Mesothelial cell of epicardium (in vitro differentiated cells): ENCODE results near the gene TRIM31. TPM values are rescaled to one million over a fixed set of nuclear protein-coding genes. Genes with fewer than 3 reads are reported as not detected.

Experiments
- DNase-seq, 2 experiments: peaks; one replicate each; pipeline ENCODE4 v3.0.0; 2021; ENCODE audit warnings: low spot score in 2 of 2; ENCODE audit not compliant: unreplicated experiment in 2 of 2
- H3K27ac Mint-ChIP-seq: 2 replicates; pipeline ENCODE4 v1.8.0; 2021; ENCODE audit warnings: mixed read lengths
- H3K27me3 Mint-ChIP-seq: 2 replicates; pipeline ENCODE4 v1.8.0; 2021; ENCODE audit warnings: low read depth, mixed read lengths
- H3K36me3 Mint-ChIP-seq: 2 replicates; pipeline ENCODE4 v1.8.0; 2021; ENCODE audit warnings: mixed read lengths
- H3K4me1 Mint-ChIP-seq: 2 replicates; pipeline ENCODE4 v1.8.0; 2021; ENCODE audit warnings: mixed read lengths
- H3K4me3 Mint-ChIP-seq: 2 replicates; pipeline ENCODE4 v1.8.0; 2021; ENCODE audit warnings: mild to moderate bottlenecking, moderate library complexity, mixed read lengths
- H3K9me3 Mint-ChIP-seq: 2 replicates; pipeline ENCODE4 v1.8.0; 2021; ENCODE audit warnings: mixed read lengths
- CTCF ChIP-seq: fragments of 200-600 bp; sonication (generic); IDR thresholded peaks from one replicate; pipeline ENCODE4 v1.5.0; 2021; ENCODE audit warnings: antibody characterized with exemption; ENCODE audit not compliant: unreplicated experiment
- total RNA-seq: library from RNA; stranded (reverse); gene quantifications from 3 replicates; pipeline ENCODE4 v1.2.1, GENCODE V29; 2021

Gene TRIM31
- total RNA-seq, 1 donor from 2014 or later: not detected

DNA sequence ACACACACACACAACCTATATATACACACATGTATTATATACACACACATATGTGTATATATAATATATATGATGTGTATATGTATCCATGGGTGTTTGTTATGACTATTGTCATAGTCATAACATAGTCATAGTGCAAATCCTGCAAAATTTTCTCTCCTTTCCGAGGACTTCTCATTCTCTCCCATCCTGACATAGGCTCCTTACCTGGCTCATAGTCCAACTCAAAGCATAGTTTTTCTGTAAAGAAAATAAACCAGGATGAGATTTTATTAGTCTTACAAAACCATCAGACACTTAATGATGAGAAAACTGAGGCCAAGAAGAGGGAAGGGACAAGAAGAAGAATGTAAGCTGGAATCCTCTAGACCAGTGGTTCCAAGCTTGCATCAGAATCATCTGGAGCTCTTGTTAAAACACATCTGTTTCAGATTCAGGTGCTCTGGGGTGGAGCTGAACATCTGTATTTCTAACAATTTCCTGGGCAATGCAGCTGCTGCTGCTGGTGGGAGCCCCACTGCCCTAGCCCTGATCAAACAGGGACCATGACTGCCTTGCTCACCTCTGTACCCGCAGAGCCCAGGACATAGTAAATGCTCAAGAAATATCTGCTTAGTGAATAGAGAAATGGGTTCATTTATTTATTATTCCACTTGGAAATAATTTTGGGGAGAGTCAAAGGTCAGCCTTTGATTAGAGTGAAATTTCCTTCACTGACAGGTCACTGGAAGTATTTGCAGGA, 42.8 kb upstream of the TRIM31 start:
- no peak overlapping the region for H3K4me3 Mint-ChIP-seq
- no peaks in the 10 kb centered on the region for H3K36me3 Mint-ChIP-seq
- H3K27ac Mint-ChIP-seq: no peak overlapping the region
- no peaks in the 10 kb centered on the region for H3K9me3 Mint-ChIP-seq
- H3K4me1 Mint-ChIP-seq: peaks cover 17% of the 10 kb centered on the region
- DNase-seq: no peak
- TF ChIP-seq CTCF: no peak
- peaks cover 80% of the 10 kb centered on the region for H3K27me3 Mint-ChIP-seq

DNA sequence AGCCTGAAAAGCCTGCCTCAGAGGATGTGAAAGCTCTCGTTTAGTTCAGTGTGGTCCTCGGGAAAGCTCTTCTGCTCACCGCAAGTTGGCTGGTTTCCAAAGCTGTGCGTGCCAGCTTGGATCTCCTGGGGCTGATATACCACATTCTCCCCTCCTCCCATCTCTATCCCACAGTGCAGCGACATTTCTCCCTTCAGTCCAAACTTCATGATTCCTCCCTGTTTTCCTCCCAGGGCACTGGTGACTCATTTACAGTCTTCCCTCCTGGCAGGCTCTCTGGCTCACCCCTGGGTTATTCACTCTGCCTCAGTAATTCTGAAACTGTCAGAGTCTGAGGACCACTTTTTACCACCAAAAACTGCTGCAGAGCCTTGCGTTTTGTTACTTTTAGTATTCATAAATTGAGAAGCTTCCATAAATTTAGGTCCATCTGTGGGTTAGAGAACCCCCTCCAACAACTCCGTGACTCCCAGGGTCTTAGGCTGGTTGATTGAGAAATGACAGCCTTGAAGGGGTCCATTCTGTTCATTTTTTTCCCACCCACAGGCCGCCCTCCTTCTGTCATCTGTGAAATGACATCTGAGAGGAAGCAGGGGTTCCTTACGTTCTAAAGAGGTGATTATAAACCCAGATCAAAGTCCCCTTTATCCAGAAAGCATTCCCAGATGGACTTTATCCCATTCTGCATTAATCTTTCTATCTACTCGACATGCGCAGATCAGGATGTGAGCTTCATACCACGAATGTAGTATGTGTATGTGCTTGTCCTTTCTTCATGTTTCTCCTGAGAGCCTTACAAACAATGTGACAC, 42.0 kb upstream of the TRIM31 start:
- Mint-ChIP-seq H3K4me3 (no peak overlapping the region), H3K4me1 (peaks cover 17% of the 10 kb centered on the region), H3K27me3 (peaks cover 80% of the 10 kb centered on the region), H3K9me3 (no peaks in the 10 kb centered on the region), H3K27ac (no peak overlapping the region), H3K36me3 (no peaks in the 10 kb centered on the region)
- DNase-seq: no peak
- TF ChIP-seq CTCF: no peak

DNA sequence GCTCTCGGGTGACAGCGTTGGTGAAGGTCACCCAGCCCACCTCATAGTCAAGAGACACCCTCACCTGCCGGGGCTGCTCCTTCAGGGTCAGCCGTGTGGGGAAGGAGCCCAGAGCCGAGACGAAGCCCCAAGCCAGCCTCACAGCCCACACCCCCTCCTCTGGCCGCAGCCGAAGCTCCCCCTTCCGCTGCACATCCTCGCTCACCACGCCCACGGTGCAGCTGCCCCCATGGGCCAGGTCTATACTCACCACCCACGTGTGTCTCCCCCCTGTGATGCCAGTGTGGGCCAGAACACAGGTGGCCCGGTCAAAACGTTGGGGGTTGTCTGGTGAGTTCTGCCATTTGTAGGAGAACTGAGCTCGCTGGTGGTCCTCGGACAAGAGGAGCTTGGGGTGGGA, 41.2 kb upstream of the TRIM31 start:
- H3K4me1 Mint-ChIP-seq: peaks cover 17% of the 10 kb centered on the region
- no peak overlapping the region for H3K27ac Mint-ChIP-seq
- TF ChIP-seq CTCF: no peak
- H3K27me3 Mint-ChIP-seq: peaks cover 72% of the 10 kb centered on the region
- no peaks in the 10 kb centered on the region for H3K36me3 Mint-ChIP-seq
- H3K4me3 Mint-ChIP-seq: no peak overlapping the region
- no peaks in the 10 kb centered on the region for H3K9me3 Mint-ChIP-seq
- DNase-seq: no peak

- TF ChIP-seq CTCF: no peak
- H3K27me3 Mint-ChIP-seq: peaks cover 70% of the 10 kb centered on the region
These were observed 40.2 kb upstream of the TRIM31 start for GRCh38 chr6:30152910-30153610.

DNA sequence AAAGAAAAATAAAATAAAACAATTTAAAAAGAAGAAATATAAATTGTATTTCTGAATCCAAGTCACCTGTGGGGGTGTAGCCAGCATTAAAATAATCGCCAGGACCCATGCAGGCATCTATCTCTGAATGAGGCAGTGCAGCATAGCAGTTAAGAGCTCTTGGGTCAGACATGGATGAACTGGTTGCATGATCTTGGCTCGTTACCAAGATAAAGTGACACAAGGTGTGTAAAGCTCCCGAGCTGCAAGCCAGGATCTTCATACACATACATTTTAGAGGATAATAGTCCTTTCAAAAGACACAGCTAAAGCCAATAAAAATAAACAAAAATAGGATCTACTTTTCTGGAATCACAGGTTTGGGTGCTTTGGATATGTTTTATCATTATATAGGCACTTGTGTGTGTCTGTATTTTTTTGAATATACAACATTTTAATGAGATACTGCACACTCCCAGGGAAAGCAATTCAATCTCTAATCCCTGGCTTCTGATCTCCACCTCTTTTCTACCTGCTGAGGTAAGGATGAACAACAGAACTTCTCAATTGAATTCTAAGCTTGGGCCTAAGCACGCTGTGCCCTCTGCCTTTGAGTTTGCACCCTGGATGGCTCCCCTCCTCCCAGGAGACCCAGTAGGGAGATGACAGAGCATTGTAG, 39.3 kb upstream of the TRIM31 start:
- Mint-ChIP-seq H3K4me3 (no peak overlapping the region), H3K27me3 (peaks cover 75% of the 10 kb centered on the region), H3K9me3 (no peaks in the 10 kb centered on the region), H3K4me1 (peaks cover 17% of the 10 kb centered on the region), H3K27ac (no peak overlapping the region), H3K36me3 (no peaks in the 10 kb centered on the region)
- no peak for DNase-seq
- no peak for TF ChIP-seq CTCF

More at GRCh38 chr6:30152910-30153610, 40.2 kb upstream of the TRIM31 start:
- Mint-ChIP-seq H3K9me3 (no peaks in the 10 kb centered on the region), H3K4me3 (no peak overlapping the region), H3K27ac (no peak overlapping the region), H3K36me3 (no peaks in the 10 kb centered on the region), H3K4me1 (peaks cover 17% of the 10 kb centered on the region)
- no peak for DNase-seq
